Liver (tissue), 3 donors: ENCODE data around the gene TMEM248.

Experiments used
- RAD21 ChIP-seq, 2 donors: IDR thresholded peaks; 2 replicates each; pipeline ENCODE4 v1.6.1; 2016; ENCODE audit warnings: antibody characterized with exemption in 2 of 2, mild to moderate bottlenecking in 2 of 2
- SP1 ChIP-seq: IDR thresholded peaks from 2 replicates; pipeline ENCODE4 v1.6.1; 2018; ENCODE audit warnings: antibody characterized with exemption, mild to moderate bottlenecking
- YY1 ChIP-seq: IDR thresholded peaks from 2 replicates; pipeline ENCODE4 v1.6.1; 2016; ENCODE audit warnings: antibody characterized with exemption, mild to moderate bottlenecking
- TF ChIP-seq, protein P1 (sequence below): fragments of 150-350 bp; IDR thresholded peaks from 2 replicates; pipeline ENCODE4 v1.5.1; 2017; ENCODE audit warnings: improper control_type of control experiment, low read depth, low read length; ENCODE audit not compliant: missing input control
- donor health status: healthy.
- donor health status: healthy.

DNA sequence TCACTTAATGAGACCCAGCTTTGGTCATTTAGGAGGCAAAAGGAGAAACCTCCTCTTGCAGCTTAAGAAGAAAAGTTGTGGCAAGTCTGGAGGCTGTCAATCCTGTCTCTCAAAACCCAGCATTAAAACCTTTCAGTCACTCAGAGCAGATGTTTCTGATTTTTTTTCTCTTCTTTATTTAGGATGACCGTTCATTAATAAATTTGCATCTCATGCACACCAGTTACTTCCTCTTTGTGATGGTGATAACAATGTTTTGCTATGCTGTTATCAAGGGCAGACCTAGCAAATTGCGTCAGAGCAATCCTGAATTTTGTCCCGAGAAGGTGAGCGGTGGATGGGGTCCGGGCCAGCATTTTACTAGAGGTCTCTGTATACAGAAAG, 32.0 kb downstream of the TMEM248 start:
- TF ChIP-seq, protein P1, sequence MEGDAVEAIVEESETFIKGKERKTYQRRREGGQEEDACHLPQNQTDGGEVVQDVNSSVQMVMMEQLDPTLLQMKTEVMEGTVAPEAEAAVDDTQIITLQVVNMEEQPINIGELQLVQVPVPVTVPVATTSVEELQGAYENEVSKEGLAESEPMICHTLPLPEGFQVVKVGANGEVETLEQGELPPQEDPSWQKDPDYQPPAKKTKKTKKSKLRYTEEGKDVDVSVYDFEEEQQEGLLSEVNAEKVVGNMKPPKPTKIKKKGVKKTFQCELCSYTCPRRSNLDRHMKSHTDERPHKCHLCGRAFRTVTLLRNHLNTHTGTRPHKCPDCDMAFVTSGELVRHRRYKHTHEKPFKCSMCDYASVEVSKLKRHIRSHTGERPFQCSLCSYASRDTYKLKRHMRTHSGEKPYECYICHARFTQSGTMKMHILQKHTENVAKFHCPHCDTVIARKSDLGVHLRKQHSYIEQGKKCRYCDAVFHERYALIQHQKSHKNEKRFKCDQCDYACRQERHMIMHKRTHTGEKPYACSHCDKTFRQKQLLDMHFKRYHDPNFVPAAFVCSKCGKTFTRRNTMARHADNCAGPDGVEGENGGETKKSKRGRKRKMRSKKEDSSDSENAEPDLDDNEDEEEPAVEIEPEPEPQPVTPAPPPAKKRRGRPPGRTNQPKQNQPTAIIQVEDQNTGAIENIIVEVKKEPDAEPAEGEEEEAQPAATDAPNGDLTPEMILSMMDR: no peak
- TF ChIP-seq SP1 (no peak), YY1 (no peak), RAD21 (IDR thresholded peaks at IDR 0.05) (no peak)
